ENCODE results near the gene MED13. TPM values are rescaled to one million over a fixed set of nuclear protein-coding genes. Genes with fewer than 3 reads are reported as not detected.
A peak's percentile ranks its signal among the peaks of the same experiment; 100 is the strongest.
"Not testable (repeated sequence)": the region's sequence is repeated elsewhere in the genome, so short reads cannot be mapped to it uniquely, and the experiment has no call there.

The MED13 gene
- total RNA-seq, 5 donors from 2014 or later (not counting 1 experiment from before 2014, with no cell fraction given) = 60.8 to 82.4 (median 77.6) TPM

DNA sequence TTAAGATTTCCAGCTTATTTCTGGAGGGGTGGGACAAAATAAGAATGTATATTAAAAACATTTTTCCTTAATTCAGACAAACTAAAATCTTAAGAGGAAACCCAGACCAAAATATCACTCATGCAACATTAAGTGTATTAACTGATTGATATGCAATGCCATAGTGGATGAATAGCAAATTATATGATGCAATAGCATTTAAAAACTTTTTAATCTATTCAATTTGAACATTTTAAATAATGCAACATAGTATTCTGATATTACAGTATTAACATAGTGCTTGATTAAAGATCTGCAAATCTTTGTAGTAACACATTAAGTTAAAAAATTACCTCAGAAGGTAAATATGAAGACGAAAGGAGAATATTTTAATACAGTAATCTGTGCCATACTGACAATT is 122.0 kb downstream of the MED13 start:
- no peaks in the 10 kb centered on the region for H3K9me3 ChIP-seq
- Mint-ChIP-seq H3K9me3 (no peaks in the 10 kb centered on the region), H3K4me3 (no peak overlapping the region), H3K36me3 (peaks cover 18% of the 10 kb centered on the region), H3K27me3 (no peaks in the 10 kb centered on the region), H3K27ac (no peak overlapping the region), H3K4me1 (no peaks in the 10 kb centered on the region)
- peaks cover 4 to 27% of the 10 kb centered on the region in 2 donors for H3K36me3 ChIP-seq (ENCODE audit: control insufficient read depth in 2 of 2, extremely low read depth in 1 of 2, insufficient read depth in 1 of 2, low read length in 1 of 2)
- POLR2A ChIA-PET = interaction anchor here in 1 of 2 donors (0.6 kb wide), 1 partner anchor 35 kb away, joined by 7 read pairs; no protein-coding TSS in a partner anchor
- H3K27me3 ChIP-seq (replicated peaks in 1 of 2; ENCODE audit: control insufficient read depth in 2 of 2, extremely low read depth in 1 of 2, insufficient read depth in 2 of 2, low read length in 1 of 2) = no peaks in the 10 kb centered on the region
- ATAC-seq (replicated peaks in 1 of 4) = no peak
- DNase-seq = no peak
- no CpG with 5 or more reads among the region's 1 CpG for WGBS (ENCODE audit: insufficient coverage)
- no peaks in the 10 kb centered on the region for H3K4me1 ChIP-seq (ENCODE audit: control insufficient read depth in 1 of 2, extremely low read depth in 1 of 2, insufficient read depth in 2 of 2, low read length in 2 of 2)
- CTCF ChIA-PET = interaction anchor here in 1 of 2 donors (0.6 to 1.0 kb wide), 2 partner anchors 146 to 217 kb away, joined by 3 to 4 read pairs; no protein-coding TSS in a partner anchor
- no peak overlapping the region for H3K4me3 ChIP-seq (ENCODE audit: control insufficient read depth in 1 of 2, extremely low read depth in 1 of 2, low read length in 1 of 2)
- H3K27ac ChIP-seq (ENCODE audit: low read length) = no peak overlapping the region

DNA sequence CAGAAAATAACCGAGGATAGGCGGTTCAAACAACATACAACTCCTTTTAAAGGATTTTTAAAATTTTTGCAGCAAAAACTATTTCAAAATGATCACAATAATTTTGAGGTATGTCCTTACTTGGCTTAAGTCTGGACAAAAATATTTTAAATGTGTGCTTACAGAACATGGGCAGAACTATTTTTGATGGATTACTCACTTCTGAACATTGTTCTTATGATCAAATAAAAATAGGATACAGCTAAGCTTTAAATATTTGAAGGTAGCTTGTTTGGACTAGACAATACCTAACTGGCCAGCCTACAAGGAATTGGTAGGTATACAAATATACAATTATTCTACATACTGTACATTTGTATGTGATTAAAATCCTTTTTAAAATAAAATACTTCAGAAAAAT is 123.0 kb downstream of the MED13 start:
- Mint-ChIP-seq H3K4me3 (no peak overlapping the region), H3K9me3 (no peaks in the 10 kb centered on the region), H3K27ac (no peak overlapping the region), H3K4me1 (no peaks in the 10 kb centered on the region), H3K27me3 (no peaks in the 10 kb centered on the region), H3K36me3 (peaks cover 18% of the 10 kb centered on the region)
- no CpG with 5 or more reads among the region's 2 CpGs for WGBS (ENCODE audit: insufficient coverage)
- no peaks in the 10 kb centered on the region for H3K27me3 ChIP-seq (replicated peaks in 1 of 2; ENCODE audit: control insufficient read depth in 2 of 2, extremely low read depth in 1 of 2, insufficient read depth in 2 of 2, low read length in 1 of 2)
- H3K27ac ChIP-seq (ENCODE audit: low read length) = no peak overlapping the region
- ChIA-PET POLR2A (no interaction called here), CTCF (no interaction called here)
- DNase-seq = no peak
- ATAC-seq (replicated peaks in 1 of 4) = no peak
- H3K9me3 ChIP-seq = no peaks in the 10 kb centered on the region
- no peak overlapping the region for H3K4me3 ChIP-seq (ENCODE audit: control insufficient read depth in 1 of 2, extremely low read depth in 1 of 2, low read length in 1 of 2)
- no peaks in the 10 kb centered on the region for H3K4me1 ChIP-seq (ENCODE audit: control insufficient read depth in 1 of 2, extremely low read depth in 1 of 2, insufficient read depth in 2 of 2, low read length in 2 of 2)
- peaks cover 4 to 21% of the 10 kb centered on the region in 2 donors for H3K36me3 ChIP-seq (ENCODE audit: control insufficient read depth in 2 of 2, extremely low read depth in 1 of 2, insufficient read depth in 1 of 2, low read length in 1 of 2)

DNA sequence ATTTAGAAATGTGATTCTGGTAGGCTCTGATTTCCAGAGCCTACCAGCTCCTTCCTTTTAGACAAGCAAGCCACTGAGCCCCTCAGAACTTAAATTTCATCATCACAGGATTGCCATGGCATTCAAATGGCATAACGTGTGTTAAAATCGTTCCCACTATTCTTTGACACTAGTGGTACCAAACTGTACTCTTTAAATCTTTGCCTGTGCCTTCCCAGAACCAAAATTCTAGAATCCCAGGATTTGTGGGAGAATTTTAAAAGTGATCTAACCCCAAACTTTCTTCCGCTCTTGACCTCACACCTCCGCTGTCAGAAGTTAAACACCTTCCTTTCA is 137.0 kb downstream of the MED13 start:
- Histone ChIP-seq H3K4me3 (ENCODE audit: control insufficient read depth in 1 of 2, extremely low read depth in 1 of 2, low read length in 1 of 2) (peak overlapping the region; percentile 80 to 81), H3K4me1 (ENCODE audit: control insufficient read depth in 1 of 2, extremely low read depth in 1 of 2, insufficient read depth in 2 of 2, low read length in 2 of 2) (peaks cover 10 to 16% of the 10 kb centered on the region in 2 experiments)

DNA sequence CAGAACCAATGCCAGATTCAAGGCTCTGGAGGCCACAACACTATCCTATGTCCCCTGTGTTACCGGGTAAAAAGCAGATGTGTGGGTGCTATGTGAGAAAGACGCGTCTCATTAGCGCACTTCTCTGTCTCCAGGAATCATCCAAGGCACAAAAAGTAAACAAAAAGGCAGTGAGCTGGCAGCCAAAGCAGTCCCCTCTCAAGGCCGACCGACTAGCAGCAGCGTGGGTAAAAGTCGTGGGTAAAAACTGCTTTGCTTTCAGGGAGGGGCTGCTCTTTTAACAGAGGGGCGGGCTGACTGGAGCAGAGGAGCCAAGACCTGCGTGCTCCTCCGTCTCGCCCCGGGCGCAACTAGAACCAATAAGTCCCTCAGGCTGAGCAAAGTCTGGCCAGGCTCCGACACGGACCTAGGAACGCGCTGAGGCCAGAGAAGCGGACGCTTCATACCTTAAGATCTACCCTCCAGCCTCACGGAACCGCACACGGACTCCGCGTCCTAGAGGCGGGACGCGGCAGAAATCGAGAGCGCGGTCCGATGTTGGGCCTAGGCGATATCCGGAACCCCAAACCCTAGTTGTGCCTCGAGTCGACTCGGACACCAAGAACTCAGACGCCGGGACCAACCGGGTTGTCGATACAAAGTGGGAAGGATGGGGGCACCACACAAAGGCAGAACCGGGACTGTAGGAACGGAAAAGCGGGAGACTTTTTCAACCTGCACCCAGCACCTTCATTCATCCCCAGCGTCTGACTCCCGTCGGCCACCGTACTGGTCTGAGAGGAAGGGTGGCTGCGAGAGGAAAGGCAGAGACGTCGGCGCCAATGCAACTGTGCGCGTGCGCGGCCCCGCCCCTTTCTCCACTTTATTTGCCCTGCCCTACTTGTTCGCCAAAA is 137.6 kb downstream of the MED13 start, which contains the start of gene INTS2:
TSS of gene INTS2 (minus strand) at position 775 of the 893 bp plus-strand sequence. CDS start 1,338 bp downstream, outside the sequence.
- ATAC-seq (replicated peaks in 1 of 4) = peak; percentile 89 to 92 (median 90)
- Histone ChIP-seq H3K9me3 (no peaks in the 10 kb centered on the region), H3K36me3 (ENCODE audit: control insufficient read depth in 2 of 2, extremely low read depth in 1 of 2, insufficient read depth in 1 of 2, low read length in 1 of 2) (peaks cover 0 to 16% of the 10 kb centered on the region in 2 donors), H3K27ac (ENCODE audit: low read length) (peak within 1 kb of the TSS; percentile 80), H3K4me1 (ENCODE audit: control insufficient read depth in 1 of 2, extremely low read depth in 1 of 2, insufficient read depth in 2 of 2, low read length in 2 of 2) (peaks cover 10 to 16% of the 10 kb centered on the region in 2 experiments), H3K27me3 (replicated peaks in 1 of 2; ENCODE audit: control insufficient read depth in 2 of 2, extremely low read depth in 1 of 2, insufficient read depth in 2 of 2, low read length in 1 of 2) (peaks cover 0 to 8% of the 10 kb centered on the region in 2 experiments), H3K4me3 (ENCODE audit: control insufficient read depth in 1 of 2, extremely low read depth in 1 of 2, low read length in 1 of 2) (peak within 1 kb of the TSS; percentile 80 to 81)
- Mint-ChIP-seq H3K9me3 (no peaks in the 10 kb centered on the region), H3K27me3 (peaks cover 4% of the 10 kb centered on the region in 2 donors), H3K27ac (peak within 1 kb of the TSS; percentile 95), H3K4me3 (peak within 1 kb of the TSS; percentile 87 to 92 (median 90)), H3K36me3 (peaks cover 8% of the 10 kb centered on the region), H3K4me1 (peaks cover 21 to 22% (median 21%) of the 10 kb centered on the region in 3 donors)
- under 1% methylated on average over 41 of the region's 58 CpGs for WGBS (ENCODE audit: insufficient coverage)
- DNase-seq = peak; percentile 90 to 97 (median 95)
- CTCF ChIA-PET = no interaction called here
- POLR2A ChIA-PET = interaction anchor here in 1 of 2 donors (0.6 kb wide), 1 partner anchor 92 kb away, joined by 3 read pairs; no protein-coding TSS in a partner anchor

More for the DNA sequence above, 137.0 kb downstream of the MED13 start:
- Mint-ChIP-seq H3K27me3 (peaks cover 4% of the 10 kb centered on the region in 2 donors), H3K9me3 (no peaks in the 10 kb centered on the region), H3K4me3 (peak overlapping the region; percentile 87 to 92 (median 90)), H3K27ac (peak overlapping the region; percentile 95), H3K4me1 (peaks cover 21 to 22% (median 21%) of the 10 kb centered on the region in 3 donors), H3K36me3 (peaks cover 5% of the 10 kb centered on the region)
- DNase-seq (no peak), ATAC-seq (replicated peaks in 1 of 4) (no peak)
- peaks cover 0 to 8% of the 10 kb centered on the region in 2 experiments for H3K27me3 ChIP-seq (replicated peaks in 1 of 2; ENCODE audit: control insufficient read depth in 2 of 2, extremely low read depth in 1 of 2, insufficient read depth in 2 of 2, low read length in 1 of 2)
- ChIA-PET CTCF (no interaction called here), POLR2A (interaction anchor here in 1 of 2 donors (0.6 kb wide), 1 partner anchor 91 kb away, joined by 3 read pairs; no protein-coding TSS in a partner anchor)
- no peaks in the 10 kb centered on the region for H3K9me3 ChIP-seq
- WGBS (ENCODE audit: insufficient coverage) = no CpG with 5 or more reads among the region's 4 CpGs
- peak overlapping the region; percentile 80 for H3K27ac ChIP-seq (ENCODE audit: low read length)
- peaks cover 0 to 13% of the 10 kb centered on the region in 2 donors for H3K36me3 ChIP-seq (ENCODE audit: control insufficient read depth in 2 of 2, extremely low read depth in 1 of 2, insufficient read depth in 1 of 2, low read length in 1 of 2)

DNA sequence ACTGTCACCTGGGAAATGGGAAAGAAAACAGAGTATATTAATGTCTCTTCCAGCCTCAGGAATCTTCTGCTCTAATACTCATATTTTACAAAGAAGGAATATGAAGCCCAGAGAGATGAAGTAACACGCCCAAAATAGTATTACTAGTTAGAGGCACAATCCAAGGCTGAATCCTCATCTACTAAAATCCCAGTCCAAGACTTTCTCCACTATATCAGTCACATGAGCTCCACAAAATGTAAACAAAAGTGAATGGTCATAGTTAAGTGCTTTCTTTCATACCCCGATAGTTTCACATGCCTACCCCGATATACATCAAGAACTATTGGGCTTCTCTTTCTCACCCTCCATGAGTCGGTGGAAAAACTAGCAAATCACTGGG is 138.3 kb downstream of the MED13 start:
- Histone ChIP-seq H3K4me3 (ENCODE audit: control insufficient read depth in 1 of 2, extremely low read depth in 1 of 2, low read length in 1 of 2) (peak overlapping the region; percentile 80 to 81), H3K4me1 (ENCODE audit: control insufficient read depth in 1 of 2, extremely low read depth in 1 of 2, insufficient read depth in 2 of 2, low read length in 2 of 2) (peaks cover 10 to 16% of the 10 kb centered on the region in 2 experiments), H3K36me3 (ENCODE audit: control insufficient read depth in 2 of 2, extremely low read depth in 1 of 2, insufficient read depth in 1 of 2, low read length in 1 of 2) (peaks cover 0 to 16% of the 10 kb centered on the region in 2 donors), H3K27me3 (replicated peaks in 1 of 2; ENCODE audit: control insufficient read depth in 2 of 2, extremely low read depth in 1 of 2, insufficient read depth in 2 of 2, low read length in 1 of 2) (peaks cover 0 to 5% of the 10 kb centered on the region in 2 experiments), H3K27ac (ENCODE audit: low read length) (peak overlapping the region; percentile 80), H3K9me3 (no peaks in the 10 kb centered on the region)
- 13% methylated on average over 3 of the region's 4 CpGs for WGBS (ENCODE audit: insufficient coverage)
- Mint-ChIP-seq H3K9me3 (no peaks in the 10 kb centered on the region), H3K27me3 (peaks cover 4% of the 10 kb centered on the region in 2 donors), H3K36me3 (peaks cover 10% of the 10 kb centered on the region), H3K4me3 (peak overlapping the region; percentile 87 to 92 (median 90)), H3K4me1 (peaks cover 21 to 22% (median 21%) of the 10 kb centered on the region in 3 donors), H3K27ac (peak overlapping the region; percentile 95)
- ATAC-seq (replicated peaks in 1 of 4) (no peak), DNase-seq (no peak)
- CTCF ChIA-PET = no interaction called here
- POLR2A ChIA-PET = no interaction called here

DNA sequence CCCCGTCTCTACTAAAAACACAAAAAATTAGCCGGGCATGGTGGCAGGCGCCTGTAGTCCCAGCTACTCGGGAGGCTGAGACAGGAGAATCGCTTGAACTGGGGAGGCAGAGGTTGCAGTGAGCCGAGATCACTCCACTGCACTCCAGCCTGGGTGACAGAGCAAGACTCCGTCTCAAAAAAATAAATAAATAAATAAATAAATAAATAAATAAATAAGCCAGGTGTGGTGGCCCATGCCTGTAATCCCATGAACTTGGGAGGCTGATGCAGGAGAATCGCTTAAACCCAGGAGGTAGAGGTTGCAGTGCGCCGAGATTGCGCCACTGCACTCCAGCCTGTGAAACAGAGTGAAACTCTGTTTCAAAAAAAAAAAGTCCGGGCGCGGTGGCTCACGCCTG is 149.9 kb downstream of the MED13 start:
- H3K4me1 ChIP-seq (ENCODE audit: control insufficient read depth in 1 of 2, extremely low read depth in 1 of 2, insufficient read depth in 2 of 2, low read length in 2 of 2); CTCF ChIA-PET; POLR2A ChIA-PET; H3K27me3 Mint-ChIP-seq; H3K27me3 ChIP-seq (replicated peaks in 1 of 2; ENCODE audit: control insufficient read depth in 2 of 2, extremely low read depth in 1 of 2, insufficient read depth in 2 of 2, low read length in 1 of 2); DNase-seq; H3K9me3 ChIP-seq; ATAC-seq (replicated peaks in 1 of 4); H3K4me3 ChIP-seq (ENCODE audit: control insufficient read depth in 1 of 2, extremely low read depth in 1 of 2, low read length in 1 of 2); H3K27ac ChIP-seq (ENCODE audit: low read length); H3K9me3 Mint-ChIP-seq; H3K4me3 Mint-ChIP-seq; H3K4me1 Mint-ChIP-seq; H3K27ac Mint-ChIP-seq: not testable (repeated sequence)
- H3K36me3 ChIP-seq (ENCODE audit: control insufficient read depth in 2 of 2, extremely low read depth in 1 of 2, insufficient read depth in 1 of 2, low read length in 1 of 2) = peaks cover 11 to 42% of the 10 kb centered on the region in 2 donors
- WGBS (ENCODE audit: insufficient coverage) = 100% methylated on average over 4 of the region's 15 CpGs
- H3K36me3 Mint-ChIP-seq = peaks cover 44% of the 10 kb centered on the region

All from T-cell (primary cell).